Uterus (tissue), 2 donors: ENCODE measurements around the gene FAM171A2.

Experiments used
- CTCF ChIP-seq, 4 experiments: fragments of 200-600 bp in 2 of 4; fragments of 450-650 bp in 2 of 4; sonication (generic) in 2 of 4; IDR thresholded peaks; one replicate each; pipeline ENCODE4 v1.5.1; 2016 to 2019; ENCODE audit warnings: antibody characterized with exemption in 4 of 4, mild to moderate bottlenecking in 2 of 4, moderate library complexity in 1 of 4
- POLR2A ChIP-seq, 2 donors: fragments of 450-650 bp; IDR thresholded peaks; one replicate each; pipeline ENCODE4 v1.6.1; 2016; ENCODE audit warnings: antibody characterized with exemption in 2 of 2, mild to moderate bottlenecking in 1 of 2, moderate library complexity in 1 of 2

- TF ChIP-seq CTCF (IDR thresholded peaks at IDR 0.05) (no peak), POLR2A (IDR thresholded peaks at IDR 0.05) (peak; percentile 67 to 72)
Observed at GRCh38 chr17:44344939-44345453, 18.7 kb downstream of the FAM171A2 start, which contains the start of gene GRN.
